ENCODE results near the gene RNASEH2B.

GRCh38 chr13:51003642-51004041 lies 94.1 kb downstream of the RNASEH2B start:
- TF ChIP-seq CTCF (IDR thresholded peaks at IDR 0.05; ENCODE audit: insufficient read depth, low read length) (no peak), POLR2AphosphoS5 (IDR thresholded peaks at IDR 0.05; ENCODE audit: low read depth) (no peak)

Data from HL-60 (cell line).